NCI-H2227 (cell line): Measurements from ENCODE around the gene DDX6.
"Not testable (repeated sequence)": the region's sequence is repeated elsewhere in the genome, so short reads cannot be mapped to it uniquely, and the experiment has no call there.

ENCODE experiments used
- DNase-seq: peaks from one replicate; lab custom pipeline; 2025; ENCODE audit not compliant: unreplicated experiment; lab: John Stamatoyannopoulos, UW

The DDX6 gene

GRCh38 chr11:118791961-118792569 lies 1.1 kb upstream of the DDX6 start:
- DNase-seq, result no peak

DNA sequence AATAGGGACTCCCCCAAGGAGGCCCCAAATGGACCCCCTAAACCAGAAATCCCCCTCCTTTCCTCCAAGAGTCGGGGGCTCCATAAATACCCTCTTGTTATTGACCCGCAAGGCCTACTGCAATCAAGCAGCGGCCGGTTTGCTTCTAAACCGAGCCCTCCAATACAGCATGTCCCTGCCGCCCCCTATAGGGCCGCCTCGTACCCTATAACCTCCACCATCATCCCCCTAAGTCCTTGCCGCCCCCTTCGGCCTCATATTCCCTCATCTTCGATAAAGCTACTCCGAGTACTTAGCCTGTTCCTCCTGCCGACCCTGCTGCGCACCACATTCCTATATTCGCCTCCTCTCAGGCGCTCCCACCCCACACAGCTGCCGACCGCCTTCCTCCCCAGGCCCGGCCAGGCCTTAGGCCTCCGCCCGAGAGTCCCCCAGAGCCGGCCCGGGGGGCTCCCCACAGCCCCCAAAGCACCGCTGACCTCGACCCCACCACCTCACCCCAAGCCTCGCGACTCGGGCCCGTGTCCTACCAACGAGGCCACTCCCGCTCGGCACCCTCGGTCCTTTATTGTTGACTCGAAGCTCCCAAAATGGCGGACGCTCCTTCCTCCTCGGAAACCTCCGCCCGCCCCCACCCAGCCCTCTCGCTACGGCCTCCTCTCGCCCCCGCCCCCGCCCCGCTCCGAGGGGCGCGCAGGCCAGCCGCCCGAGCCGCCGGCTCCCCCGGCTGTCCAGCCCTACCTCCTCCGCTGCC lies 430 bp downstream of the DDX6 start:
- peak; percentile 48 for DNase-seq

GRCh38 chr11:118789501-118790356 lies 1.2 kb downstream of the DDX6 start:
- DNase-seq, result peak; percentile 55

GRCh38 chr11:118786657-118787056 lies 4.3 kb downstream of the DDX6 start:
- no peak for DNase-seq

DNA sequence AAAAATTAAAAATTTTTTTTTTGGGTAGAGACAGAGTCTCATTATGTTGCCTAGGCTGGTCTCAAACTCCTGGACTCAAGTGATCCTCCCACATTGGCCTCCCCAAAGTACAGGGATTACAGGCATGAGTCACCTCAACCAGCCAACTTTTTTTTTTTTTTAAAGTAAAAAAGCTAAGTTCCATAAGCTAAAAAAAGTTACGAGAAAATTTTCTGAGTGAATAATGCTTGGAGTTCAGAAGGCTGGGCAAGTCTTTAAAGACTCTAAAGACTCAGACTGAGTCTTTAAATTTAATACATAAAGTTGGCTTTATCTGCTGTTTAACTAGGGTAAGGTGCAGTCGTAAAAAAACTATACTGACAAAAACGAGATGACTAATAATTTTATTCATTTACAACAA lies 5.6 kb downstream of the DDX6 start:
- DNase-seq, result no peak

GRCh38 chr11:118783724-118784495 lies 7.1 kb downstream of the DDX6 start:
- DNase-seq, result no peak

- not testable (repeated sequence) for DNase-seq
Observed at GRCh38 chr11:118783324-118783723, 7.6 kb downstream of the DDX6 start.

GRCh38 chr11:118778898-118779297 lies 12.1 kb downstream of the DDX6 start:
- no peak for DNase-seq

DNA sequence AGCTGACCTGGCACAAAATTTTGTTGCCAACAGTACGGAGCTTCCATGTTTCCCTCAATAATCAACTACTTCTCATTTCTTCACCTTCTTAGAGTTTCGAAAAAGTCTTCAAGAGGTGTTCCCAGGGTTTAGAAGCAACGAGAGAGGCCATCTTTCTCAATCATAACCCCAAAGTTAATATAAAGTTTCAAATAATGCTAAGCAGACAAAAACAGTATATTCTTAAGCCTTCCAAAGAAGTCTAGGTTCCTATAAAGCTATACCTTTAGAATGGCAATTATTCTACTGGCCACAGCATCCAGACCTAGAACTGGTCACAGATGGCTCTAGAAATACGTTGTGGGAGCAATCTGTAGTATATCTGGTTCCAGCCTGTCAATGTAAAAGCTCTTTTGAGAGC lies 16.9 kb downstream of the DDX6 start:
- no peak for DNase-seq

GRCh38 chr11:118771547-118772288 lies 19.2 kb downstream of the DDX6 start:
- no peak for DNase-seq

DNA sequence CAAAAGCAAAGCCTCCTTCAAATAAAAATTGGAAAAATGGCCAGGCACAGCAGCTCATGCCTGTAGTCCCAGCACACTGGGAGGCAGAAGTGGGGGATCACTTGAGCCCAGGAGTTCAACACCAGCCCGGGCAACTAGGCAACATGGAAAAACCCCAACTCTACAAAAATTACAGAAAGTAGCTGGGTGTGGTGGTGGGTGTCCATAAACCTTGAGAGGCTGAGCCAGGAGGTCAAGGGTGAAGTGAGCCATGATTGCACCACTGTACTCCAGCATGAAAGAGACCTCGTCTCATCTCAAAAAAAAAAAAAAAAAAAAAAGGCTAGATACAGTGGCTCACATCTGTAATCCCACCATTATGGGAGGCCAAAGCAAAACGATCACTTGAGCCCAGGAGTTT lies 22.3 kb downstream of the DDX6 start:
- DNase-seq, result peak; percentile 15

DNA sequence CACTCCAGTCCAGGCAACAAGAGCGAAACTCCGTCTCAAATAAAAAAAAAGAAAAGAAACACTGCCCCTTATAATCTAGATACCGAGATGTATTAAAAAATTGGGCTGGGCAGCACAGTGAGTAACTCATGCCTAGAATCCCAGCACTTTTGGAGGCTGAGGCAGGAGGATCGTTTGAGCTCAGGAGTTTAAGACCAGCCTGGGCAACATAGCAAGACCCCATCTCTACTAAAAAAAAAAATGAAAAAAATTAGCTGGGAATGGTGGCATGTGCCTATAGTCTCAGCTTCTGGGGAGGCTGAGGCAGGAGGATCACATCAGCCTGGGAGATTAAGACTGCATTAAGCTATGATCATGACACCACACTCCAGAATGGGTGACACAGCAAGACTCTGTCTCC lies 24.9 kb downstream of the DDX6 start:
- no peak for DNase-seq

DNA sequence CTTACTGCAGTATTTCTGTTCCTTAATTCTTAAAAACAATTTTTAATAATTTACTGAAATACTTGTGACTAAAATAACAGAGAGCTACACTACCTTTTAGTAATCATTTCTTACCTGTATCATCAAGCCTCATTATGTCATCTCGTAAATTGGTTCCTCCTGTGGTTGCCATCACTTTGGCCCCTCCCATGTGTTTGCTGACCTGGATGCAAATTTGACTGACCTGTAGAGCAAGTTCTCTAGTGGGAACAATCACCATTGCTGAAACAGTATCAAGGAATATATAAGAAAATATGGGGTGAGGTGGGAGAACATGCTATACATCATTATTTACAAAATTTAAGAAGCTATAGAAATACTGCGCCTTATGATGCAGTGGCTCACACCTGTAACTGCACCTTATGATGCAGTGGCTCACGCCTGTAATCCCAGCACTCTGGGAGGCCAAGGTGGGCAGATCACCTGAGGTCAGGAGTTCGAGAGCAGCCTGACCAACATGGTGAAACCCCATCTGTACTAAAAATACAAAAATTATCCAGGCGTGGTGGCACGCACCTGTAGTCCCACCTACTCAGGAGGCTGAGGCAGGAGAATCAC lies 25.8 kb downstream of the DDX6 start:
- not testable (repeated sequence) for DNase-seq

DNA sequence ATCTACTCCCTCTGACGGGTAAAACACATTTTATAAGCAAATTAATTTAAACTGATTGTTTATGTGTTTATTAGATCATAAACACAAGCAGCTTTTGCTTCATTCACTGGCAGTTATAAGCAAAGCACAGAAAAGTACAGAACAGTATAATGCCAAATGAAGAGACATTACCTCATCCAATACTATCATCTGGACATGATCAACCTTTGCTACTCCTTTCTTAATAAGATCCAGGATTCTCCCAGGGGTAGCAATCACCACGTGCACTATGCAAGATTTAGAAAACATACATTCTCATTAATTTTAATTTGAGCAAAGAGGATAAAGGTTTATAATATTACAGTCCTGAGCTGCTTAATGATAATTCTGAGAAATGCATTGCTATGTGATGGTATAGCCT lies 27.9 kb downstream of the DDX6 start:
- DNase-seq, result no peak

- not testable (repeated sequence) for DNase-seq
Observed at GRCh38 chr11:118761981-118762380, 29.0 kb downstream of the DDX6 start.

DNA sequence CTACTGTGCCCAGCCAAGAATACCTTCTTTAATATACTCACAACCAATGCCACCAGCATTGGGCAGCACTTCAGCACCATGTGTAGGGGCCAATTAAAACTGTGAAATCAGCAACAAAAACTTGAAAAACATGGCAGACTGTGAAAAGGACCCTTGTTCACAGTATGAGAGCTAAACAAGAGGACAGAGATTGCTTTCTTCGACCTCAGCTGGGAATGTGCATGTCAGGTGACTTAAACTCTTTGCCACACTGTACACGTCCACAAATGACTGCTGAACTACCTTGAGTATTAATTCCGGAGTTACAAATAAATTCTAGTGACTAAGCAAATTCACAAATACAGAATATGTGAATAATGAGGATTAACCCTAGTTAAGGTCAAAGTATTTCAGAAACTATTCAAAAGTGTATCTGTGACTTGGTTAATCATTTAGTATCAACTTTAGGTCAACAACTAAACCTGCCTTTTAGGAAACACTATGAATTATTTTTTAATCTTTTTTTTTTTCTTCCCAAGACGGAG lies 33.0 kb downstream of the DDX6 start:
- no peak for DNase-seq

DNA sequence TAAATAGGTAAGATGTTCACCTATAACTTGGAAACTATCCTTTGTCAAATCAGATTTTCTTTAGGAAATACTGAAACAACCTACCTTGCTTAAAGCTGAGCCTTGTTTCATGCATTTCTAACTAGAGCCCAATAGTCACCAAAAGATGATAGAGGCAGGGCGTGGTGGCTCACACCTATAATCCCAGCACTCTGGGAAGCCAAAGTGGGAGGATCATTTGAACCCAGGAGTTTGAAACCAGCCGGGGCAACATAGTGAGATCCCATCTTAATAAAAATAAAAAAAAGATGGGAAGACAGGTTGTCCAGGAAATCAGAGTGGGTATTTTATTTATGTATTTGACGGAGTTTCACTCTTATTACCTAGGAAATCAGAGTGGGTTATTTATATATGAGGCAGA lies 38.3 kb downstream of the DDX6 start:
- DNase-seq, result no peak

GRCh38 chr11:118749429-118749828 lies 41.5 kb downstream of the DDX6 start:
- DNase-seq, result no peak

DNA sequence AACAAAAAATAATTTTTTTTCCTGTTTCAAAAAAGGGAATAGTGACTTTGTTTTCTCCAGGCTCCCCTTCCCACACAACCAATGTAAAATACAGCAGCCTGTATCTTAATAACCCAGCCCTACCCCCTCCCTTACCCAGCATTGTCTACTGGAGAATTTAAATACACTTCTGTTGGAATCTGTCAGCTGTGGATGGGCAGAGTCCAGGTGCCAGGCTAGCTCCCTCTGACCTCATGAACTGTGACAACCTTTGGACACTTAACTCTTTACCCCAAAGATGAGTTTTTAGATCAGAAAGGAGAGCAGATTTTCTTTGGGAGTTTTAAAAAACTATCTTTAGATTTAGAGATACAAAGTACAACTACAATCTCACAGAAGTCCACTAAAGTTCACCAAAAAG lies 42.9 kb downstream of the DDX6 start:
- no peak for DNase-seq
